Body of pancreas (tissue), 4 donors: ENCODE results near the gene GULP1.

Experiments
- POLR2A ChIP-seq, 3 donors: fragments of 450-650 bp; IDR thresholded peaks; one replicate each; pipeline ENCODE4 v1.6.1; 2016; ENCODE audit warnings: antibody characterized with exemption in 3 of 3, mild to moderate bottlenecking in 2 of 3
- TF ChIP-seq, protein P1 (sequence below), 7 experiments: fragments of 450-650 bp in 4 of 7; fragments of 200-600 bp in 3 of 7; sonication (generic) in 3 of 7; IDR thresholded peaks; one replicate each; pipeline ENCODE4 v1.5.1; 2016 to 2019; ENCODE audit warnings: antibody characterized with exemption in 7 of 7

GRCh38 chr2:188265315-188265714 is 26.4 kb upstream of the GULP1 start:
- TF ChIP-seq, protein P1, sequence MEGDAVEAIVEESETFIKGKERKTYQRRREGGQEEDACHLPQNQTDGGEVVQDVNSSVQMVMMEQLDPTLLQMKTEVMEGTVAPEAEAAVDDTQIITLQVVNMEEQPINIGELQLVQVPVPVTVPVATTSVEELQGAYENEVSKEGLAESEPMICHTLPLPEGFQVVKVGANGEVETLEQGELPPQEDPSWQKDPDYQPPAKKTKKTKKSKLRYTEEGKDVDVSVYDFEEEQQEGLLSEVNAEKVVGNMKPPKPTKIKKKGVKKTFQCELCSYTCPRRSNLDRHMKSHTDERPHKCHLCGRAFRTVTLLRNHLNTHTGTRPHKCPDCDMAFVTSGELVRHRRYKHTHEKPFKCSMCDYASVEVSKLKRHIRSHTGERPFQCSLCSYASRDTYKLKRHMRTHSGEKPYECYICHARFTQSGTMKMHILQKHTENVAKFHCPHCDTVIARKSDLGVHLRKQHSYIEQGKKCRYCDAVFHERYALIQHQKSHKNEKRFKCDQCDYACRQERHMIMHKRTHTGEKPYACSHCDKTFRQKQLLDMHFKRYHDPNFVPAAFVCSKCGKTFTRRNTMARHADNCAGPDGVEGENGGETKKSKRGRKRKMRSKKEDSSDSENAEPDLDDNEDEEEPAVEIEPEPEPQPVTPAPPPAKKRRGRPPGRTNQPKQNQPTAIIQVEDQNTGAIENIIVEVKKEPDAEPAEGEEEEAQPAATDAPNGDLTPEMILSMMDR (IDR thresholded peaks at IDR 0.05), result no peak
- TF ChIP-seq POLR2A (IDR thresholded peaks at IDR 0.05), result no peak
